Panc1 (cell line): ENCODE data around the gene SPCS2. TPM values are rescaled to one million over a fixed set of nuclear protein-coding genes. Genes with fewer than 3 reads are reported as not detected.
A peak's percentile ranks its signal among the peaks of the same experiment; 100 is the strongest.

Source experiments
- ATAC-seq: fragments of 200-7000 bp; cut with Tn5 transposase; 2 replicates; pipeline ENCODE4 v1.9.1; 2020; ENCODE audit warnings: mild to moderate bottlenecking, moderate library complexity
- BruUV-seq: library from RNA; stranded (reverse); fragments of 400-500 nt; replicated peaks from 2 replicates; lab custom pipeline; 2021; lab: Mats Ljungman, UMichigan
- CTCF ChIA-PET: fragments of 300-600 bp; sonication (Branson Sonifier 250); formaldehyde crosslinking; loops from one replicate; lab custom pipeline; 2022; ENCODE audit warnings: antibody characterized with exemption; lab: Charles Lee
- POLR2A ChIA-PET: fragments of 300-600 bp; sonication (Branson Sonifier 250); formaldehyde crosslinking; loops from one replicate; lab custom pipeline; 2022; ENCODE audit warnings: antibody characterized with exemption; lab: Charles Lee
- DNase-seq: peaks from one replicate; pipeline ENCODE4 v3.0.0-alpha.2; 2010; ENCODE audit warnings: low read depth, low spot score
- H3K27ac ChIP-seq: 2 replicates; pipeline ENCODE4 v1.5.1; 2011; ENCODE audit warnings: mild to moderate bottlenecking, low read length, inconsistent platforms
- H3K27me3 ChIP-seq: fragments of 200-500 bp; sonication (Bioruptor generic); 2 replicates; pipeline ENCODE4 v1.6.0; 2014; ENCODE audit warnings: low read length, inconsistent platforms; ENCODE audit not compliant: control insufficient read depth, insufficient read depth
- H3K36me3 ChIP-seq: fragments of 200-500 bp; sonication (Bioruptor generic); 2 replicates; pipeline ENCODE4 v1.5.1; 2014; ENCODE audit warnings: inconsistent platforms, mild to moderate bottlenecking, low read length, moderate library complexity; ENCODE audit not compliant: control insufficient read depth, insufficient read depth
- H3K4me1 ChIP-seq: 2 replicates; pipeline ENCODE4 v1.5.1; 2011; ENCODE audit warnings: inconsistent platforms, mild to moderate bottlenecking, low read length, moderate library complexity; ENCODE audit not compliant: control insufficient read depth, insufficient read depth
- H3K4me3 ChIP-seq, 2 experiments: 2 replicates each; pipeline ENCODE4 v1.5.1; 2011 to 2012; ENCODE audit warnings: low read depth in 2 of 2, low read length in 2 of 2, mild to moderate bottlenecking in 2 of 2, inconsistent platforms in 1 of 2, moderate library complexity in 1 of 2
- H3K9me3 ChIP-seq: fragments of 200-500 bp; sonication (Bioruptor generic); 2 replicates; pipeline ENCODE4 v1.5.1; 2014; ENCODE audit warnings: low read depth, mild to moderate bottlenecking, inconsistent platforms, low read length, moderate library complexity; ENCODE audit not compliant: control insufficient read depth, insufficient read depth
- CTCF ChIP-seq: fragments of 450-650 bp; IDR thresholded peaks from 2 replicates; pipeline ENCODE4 v1.5.1; 2017; ENCODE audit warnings: mild to moderate bottlenecking
- POLR2AphosphoS5 ChIP-seq: IDR thresholded peaks from 2 replicates; pipeline ENCODE4 v1.6.1; 2012; ENCODE audit warnings: mild to moderate bottlenecking, low read depth, low read length, moderate library complexity
- REST ChIP-seq, 2 experiments: IDR thresholded peaks; 2 replicates each; pipeline ENCODE4 v1.6.1; 2011 to 2012; ENCODE audit warnings: low read depth in 2 of 2, control low read depth in 1 of 2, low read length in 1 of 2, mild to moderate bottlenecking in 1 of 2, moderate library complexity in 1 of 2; ENCODE audit not compliant: insufficient read depth in 1 of 2
- SIN3A ChIP-seq: IDR thresholded peaks from 2 replicates; pipeline ENCODE4 v1.6.1; 2012; ENCODE audit warnings: low read depth, mild to moderate bottlenecking, low read length, moderate library complexity, borderline replicate concordance; ENCODE audit not compliant: insufficient read depth
- TCF7L2 ChIP-seq: IDR thresholded peaks from 2 replicates; pipeline ENCODE4 v1.6.1; 2011; ENCODE audit warnings: mild to moderate bottlenecking, low read depth, low read length, inconsistent platforms
- in situ Hi-C: cut with HindIII; loops from 2 replicates; pipeline ENCODE4 v1.10.0; 2016; ENCODE audit warnings: low sequenced_read_pairs, low pct_unique_long_range_greater_than_20kb
- intact Hi-C: fragments of 100-400 bp; cut with micrococcal nuclease; formaldehyde crosslinking; loops from one replicate; pipeline ENCODE4 v1.10.0; 2022; ENCODE audit not compliant: unreplicated experiment
- total RNA-seq: library from RNA; stranded (reverse); gene quantifications from one replicate; pipeline ENCODE4 v1.2.1, GENCODE V29; 2021; ENCODE audit not compliant: unreplicated experiment

SPCS2 gene
- total RNA-seq, 1 experiment from 2014 or later, result 242 TPM

GRCh38 chr11:74905326-74905725 is 43.7 kb upstream of the SPCS2 start:
- TSS peak; percentile 12 for BruUV-seq
- Histone ChIP-seq H3K27ac (no peak overlapping the region), H3K36me3 (peaks cover 2% of the 10 kb centered on the region; the same call in 1 of the 2 replicates), H3K27me3 (no peaks in the 10 kb centered on the region), H3K9me3 (peaks cover 7% of the 10 kb centered on the region; the same call in 1 of the 2 replicates), H3K4me1 (no peaks in the 10 kb centered on the region), H3K4me3 (no peak overlapping the region)
- ChIA-PET CTCF (no interaction called here), POLR2A (no interaction called here)
- no peak for ATAC-seq
- TF ChIP-seq CTCF, result no peak
- TF ChIP-seq SIN3A, result no peak
- TF ChIP-seq REST (IDR thresholded peaks at IDR 0.05; ENCODE audit: insufficient read depth in 1 of 2, low read depth in 2 of 2, low read length in 1 of 2), result no peak
- no peak for TF ChIP-seq POLR2AphosphoS5
- TF ChIP-seq TCF7L2, result no peak
- intact Hi-C loops, result no loop called here
- DNase-seq, result no peak
- in situ Hi-C loops, result loop anchor here (25.0 kb wide), 1 partner anchor 307 kb away; no protein-coding TSS in a partner anchor

GRCh38 chr11:74909385-74909784 is 39.7 kb upstream of the SPCS2 start:
- no peak for TF ChIP-seq SIN3A
- no peak for TF ChIP-seq TCF7L2
- TF ChIP-seq CTCF, result no peak
- TF ChIP-seq REST (IDR thresholded peaks at IDR 0.05; ENCODE audit: insufficient read depth in 1 of 2, low read depth in 2 of 2, low read length in 1 of 2), result no peak
- POLR2A ChIA-PET, result no interaction called here
- Histone ChIP-seq H3K36me3 (peaks cover 5% of the 10 kb centered on the region; the same call in 1 of the 2 replicates), H3K9me3 (no peaks in the 10 kb centered on the region), H3K27me3 (no peaks in the 10 kb centered on the region), H3K27ac (no peak overlapping the region), H3K4me1 (no peaks in the 10 kb centered on the region), H3K4me3 (no peak overlapping the region)
- CTCF ChIA-PET, result interaction anchor here (0.6 kb wide), 1 partner anchor 908 kb away, joined by 3 read pairs; no protein-coding TSS in a partner anchor
- ATAC-seq, result no peak
- in situ Hi-C loops (loop anchor here (25.0 kb wide), 1 partner anchor 303 kb away; no protein-coding TSS in a partner anchor), intact Hi-C loops (no loop called here)
- BruUV-seq, result no TSS peak
- no peak for DNase-seq
